Astrocyte (in vitro differentiated cells and primary cell): ENCODE results near the gene ADAP1.

Source experiments
- CTCF ChIP-seq: IDR thresholded peaks from 2 replicates; pipeline ENCODE4 v1.5.1; 2011; ENCODE audit warnings: low read depth, mild to moderate bottlenecking, inconsistent platforms, low read length, moderate library complexity; ENCODE audit not compliant: insufficient read depth
- EZH2 ChIP-seq: IDR thresholded peaks from 2 replicates; pipeline ENCODE4 v1.6.1; 2012; ENCODE audit warnings: mild to moderate bottlenecking, low read length, inconsistent platforms; ENCODE audit not compliant: insufficient read depth

- TF ChIP-seq CTCF = no peak
- no peak for TF ChIP-seq EZH2
Measured at GRCh38 chr7:978416-979091, 24.1 kb upstream of the ADAP1 start.
